Smooth muscle cell of the umbilical artery (primary cell): ENCODE measurements around the gene DCLRE1C. TPM values are rescaled to one million over a fixed set of nuclear protein-coding genes. Genes with fewer than 3 reads are reported as not detected.

Source experiments
- total RNA-seq: library from RNA; depleted of rRNA; stranded (reverse); fragments of >200 nt; gene quantifications from 2 replicates; pipeline ENCODE4 v1.2.3, GENCODE V29; 2014

DCLRE1C gene
- 8.0 and 8.2 TPM in 2 replicates for total RNA-seq

DNA sequence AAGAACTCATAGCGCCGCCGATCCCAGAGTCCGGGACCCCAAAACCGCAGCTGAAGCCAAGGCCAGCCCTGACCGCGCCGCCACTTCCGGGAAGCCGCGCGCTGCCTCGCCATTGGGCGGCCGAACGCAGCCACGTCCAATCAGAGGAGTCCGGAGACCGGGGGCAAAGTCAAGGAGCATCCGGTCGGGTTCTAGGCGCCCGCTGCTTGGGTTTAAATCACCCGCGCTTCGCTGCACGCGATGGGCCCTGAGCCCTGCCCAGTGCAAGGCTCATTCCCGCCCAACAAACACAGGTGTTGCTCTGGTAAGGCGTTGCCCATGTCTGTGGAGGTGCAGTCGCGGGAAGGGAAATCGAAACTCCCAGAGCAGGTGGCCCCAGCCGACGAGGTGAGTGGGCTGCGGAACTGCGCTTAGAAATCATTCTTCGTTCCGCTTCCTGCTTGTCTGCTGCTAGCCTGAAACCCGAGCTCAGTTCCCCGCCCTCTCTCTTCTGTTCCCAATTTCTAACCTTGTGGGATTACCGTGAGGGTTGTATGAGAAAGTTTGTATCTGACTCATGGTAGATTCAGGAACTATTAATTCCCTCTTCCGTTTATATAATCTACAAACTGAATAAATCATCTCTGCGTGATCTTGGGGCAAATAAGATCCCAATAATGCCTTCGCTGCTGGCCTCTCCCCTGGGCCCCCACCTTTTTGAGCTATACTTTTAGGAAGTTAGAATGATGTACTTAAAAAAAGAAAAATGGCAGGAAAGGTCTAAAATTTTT, at the start of gene DCLRE1C:
DCLRE1C (minus strand) TSS at position 96 of the 770 bp plus-strand sequence; CDS start at position 10, 86 bp downstream.

GRCh38 chr10:14959221-14960057, 5.5 kb upstream of the DCLRE1C start, which contains the start of gene MEIG1:
Gene MEIG1 (plus strand): TSS chr10:14959388. CDS start chr10:14966469, 7,081 bp downstream.

DNA sequence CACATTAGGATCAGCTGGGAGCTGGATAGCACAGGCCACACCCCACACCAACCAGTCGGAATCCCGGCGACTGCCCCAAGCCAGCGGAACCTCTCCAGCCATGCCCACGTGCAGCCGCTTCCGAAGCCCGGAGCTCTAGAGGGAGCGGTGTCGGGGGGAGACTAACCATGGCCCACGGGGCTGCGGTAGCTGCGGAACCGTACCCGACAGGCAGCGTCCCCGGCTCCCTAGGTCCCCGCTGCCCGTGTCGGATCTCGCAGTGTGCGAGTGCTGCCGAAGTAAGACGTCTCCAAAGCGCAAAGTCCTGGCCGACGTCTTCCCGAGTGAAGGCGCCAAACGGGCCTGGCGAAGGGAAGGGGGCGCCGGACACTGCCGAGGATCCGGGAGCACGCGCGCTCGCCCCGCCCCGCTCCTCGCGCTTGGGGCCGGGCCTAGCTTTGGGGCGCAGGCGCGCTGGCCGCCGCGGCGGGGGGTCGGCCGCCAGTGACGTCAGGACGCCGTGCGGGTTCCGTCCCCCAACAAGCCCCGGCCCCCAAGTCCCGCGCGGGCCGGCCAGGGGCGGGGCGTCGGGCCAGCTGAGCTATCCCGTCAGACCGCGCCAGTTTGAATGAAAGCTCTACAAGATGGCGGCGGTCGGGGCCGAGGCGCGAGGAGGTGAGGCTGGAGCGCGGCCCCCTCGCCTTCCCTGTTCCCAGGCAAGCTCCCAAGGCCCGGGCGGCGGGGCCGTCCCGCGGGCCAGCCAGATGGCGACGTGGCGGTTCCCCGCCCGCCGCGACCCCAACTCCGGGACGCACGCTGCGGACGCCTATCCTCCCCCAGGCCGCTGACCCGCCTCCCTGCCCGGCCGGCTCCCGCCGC, 75.4 kb downstream of the DCLRE1C start, which contains the start of gene SUV39H2:
SUV39H2 (plus strand) TSS at position 601 of the 858 bp plus-strand sequence; CDS start at position 624, 23 bp downstream.

Other genes with a start within 250 kb of the DCLRE1C start
- gene FAM107B, start 179.2 kb downstream of the DCLRE1C start, total RNA-seq, result 11.1 and 14.3 TPM in 2 replicates
- 0.51 and 0.59 TPM in 2 replicates for gene CDNF, start 116.1 kb downstream of the DCLRE1C start, total RNA-seq
- gene HSPA14, start 115.8 kb downstream of the DCLRE1C start, total RNA-seq, result 11.6 and 13.7 TPM in 2 replicates
- gene MSANTD7, start 115.8 kb downstream of the DCLRE1C start, total RNA-seq, result 16.9 and 17.8 TPM in 2 replicates
- 9.2 and 16.1 TPM in 2 replicates for gene SUV39H2, start 75.2 kb downstream of the DCLRE1C start, total RNA-seq
- gene MEIG1, start 5.3 kb upstream of the DCLRE1C start, total RNA-seq, result not detected in 2 replicates
- 0.30 and 0.65 TPM in 2 replicates for gene OLAH, start 89.8 kb upstream of the DCLRE1C start, total RNA-seq
- gene ACBD7, start 134.7 kb upstream of the DCLRE1C start, total RNA-seq, result 0.28 and 0.30 TPM in 2 replicates
- 10.1 and 11.4 TPM in 2 replicates for gene RPP38, start 143.3 kb upstream of the DCLRE1C start, total RNA-seq
- 14.8 and 30.3 TPM in 2 replicates for gene NMT2, start 214.6 kb upstream of the DCLRE1C start, total RNA-seq